Activated CD4-positive, alpha-beta T cell treated with anti-CD3 and anti-CD28 coated beads, Interleukin-2, amount 50 U/mL, for 48 hours (primary cell): ENCODE results near the gene FBLN7.

Experiments used
- DNase-seq, 2 experiments: peaks; one replicate each; pipeline ENCODE4 v3.0.0-alpha.2; 2020

Gene FBLN7

DNA sequence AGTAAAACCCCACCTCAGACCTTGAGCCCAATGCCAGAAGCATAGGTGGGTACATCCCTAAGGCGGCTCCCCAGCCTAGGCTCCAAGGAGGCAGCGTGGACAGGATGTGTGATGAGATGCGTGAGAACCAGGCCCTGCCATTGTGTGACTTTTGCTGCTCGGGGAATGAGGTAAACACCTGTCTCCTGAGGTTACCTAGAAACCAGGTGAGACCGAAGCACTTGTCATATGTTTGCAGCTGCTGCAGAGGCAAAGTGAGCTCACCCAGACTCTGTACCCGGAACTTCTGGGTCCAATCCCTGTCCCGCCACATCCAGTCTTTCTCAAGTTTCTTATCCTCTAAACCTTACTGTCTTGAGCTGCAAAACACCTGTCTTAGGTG is 3.4 kb downstream of the FBLN7 start:
- DNase-seq, result no peak

DNA sequence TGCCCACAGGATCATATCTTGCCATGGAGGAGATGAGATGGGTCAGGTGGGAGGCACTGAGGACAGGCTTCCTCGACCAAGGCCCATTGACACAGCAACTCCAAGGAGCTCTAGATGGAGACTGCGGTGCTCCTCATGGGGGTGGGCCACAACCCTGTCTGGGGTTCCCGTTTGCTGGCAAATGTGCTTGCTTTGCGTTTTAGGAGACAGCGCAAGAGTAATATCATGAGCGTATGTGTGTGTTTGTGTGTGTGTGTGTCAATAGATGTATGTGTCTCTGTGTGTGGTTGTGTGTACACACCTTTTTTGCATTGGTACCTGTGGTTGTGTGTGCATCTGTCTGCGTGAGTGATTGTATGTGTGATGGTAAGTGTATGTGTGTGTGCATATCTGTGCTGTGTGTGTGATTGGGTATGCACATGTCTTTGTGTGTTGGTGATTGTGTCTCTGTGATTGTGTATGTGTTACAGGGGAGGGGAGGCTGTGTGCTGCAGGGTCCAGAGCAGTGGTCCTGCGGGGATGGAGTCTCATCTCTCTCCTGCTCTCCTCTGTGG is 4.4 kb downstream of the FBLN7 start:
- no peak for DNase-seq

DNA sequence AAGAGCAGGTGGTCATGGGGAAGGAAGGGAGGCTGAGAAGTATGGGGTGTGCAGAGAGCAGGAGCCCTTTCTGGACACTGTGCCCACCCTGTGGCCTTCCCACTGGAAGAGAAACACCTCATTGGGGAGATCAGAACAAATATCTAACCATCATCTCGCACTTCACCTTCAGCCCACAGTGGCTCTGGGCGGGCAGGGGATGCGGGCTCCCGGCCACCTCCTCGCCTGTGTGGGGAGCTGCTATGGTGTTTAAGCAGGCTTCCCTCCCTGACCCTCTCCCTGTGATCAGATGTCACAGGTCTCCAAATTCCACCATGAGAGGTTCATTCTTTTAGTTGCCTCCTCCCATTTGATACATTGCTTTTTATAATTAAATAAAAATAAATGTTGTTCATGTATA is 5.0 kb downstream of the FBLN7 start:
- peak in 1 of 2 experiments; percentile 0 for DNase-seq

DNA sequence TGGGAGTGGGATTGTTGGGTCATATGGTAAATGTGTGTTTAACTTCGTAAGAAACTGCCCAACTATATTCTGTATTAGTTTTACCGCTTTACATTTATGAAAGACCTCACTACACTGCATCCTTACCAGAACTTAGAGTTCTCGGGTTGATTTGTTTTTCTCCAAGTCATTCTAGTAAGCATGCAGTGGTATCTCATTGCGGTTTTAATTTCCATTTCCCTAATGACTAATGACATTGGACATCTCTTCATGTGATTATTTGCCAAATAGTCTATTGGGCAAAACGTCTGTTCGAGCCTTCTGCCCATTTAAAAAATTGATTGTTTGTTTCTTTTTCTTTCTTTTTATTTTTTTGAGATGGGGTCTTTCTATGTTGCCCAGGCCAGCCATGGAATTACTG is 6.8 kb downstream of the FBLN7 start:
- DNase-seq, result no peak

DNA sequence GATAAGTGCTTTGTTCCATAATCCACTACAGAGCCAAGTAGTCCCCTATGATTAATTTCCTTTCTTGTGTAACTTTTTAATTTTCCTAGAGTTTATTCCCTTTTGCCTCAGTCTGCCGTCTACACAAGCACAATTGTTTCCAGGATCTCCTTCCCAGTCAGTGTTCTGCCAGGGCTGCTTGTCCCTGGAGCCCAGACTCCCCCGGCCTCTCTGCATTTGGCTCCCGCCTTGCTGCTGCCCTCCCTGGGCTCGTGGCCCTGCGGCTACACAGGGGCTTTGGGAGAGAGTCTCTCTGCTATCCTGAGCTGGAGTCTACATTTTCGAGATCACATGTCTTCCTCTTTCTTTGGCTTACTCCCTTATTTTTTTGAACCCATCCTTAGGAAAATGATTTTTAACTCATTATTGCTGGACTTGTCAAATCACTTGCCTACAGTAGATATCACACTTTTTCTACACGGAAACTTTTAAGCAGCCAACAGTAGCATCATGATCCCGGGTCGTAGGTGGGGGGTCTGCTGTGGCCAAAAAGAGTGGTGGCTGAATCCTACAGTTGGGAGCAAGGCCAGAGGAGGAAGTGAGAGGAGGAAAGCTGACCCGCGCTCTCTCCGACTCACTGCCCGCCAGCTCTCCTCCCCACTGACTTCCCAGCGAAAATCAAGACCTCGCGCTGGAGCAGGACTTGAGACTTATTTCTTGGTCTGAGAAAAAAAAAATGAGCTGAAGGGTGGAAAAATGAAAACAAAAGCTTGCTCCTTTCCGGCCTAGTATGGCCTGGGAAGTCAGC is 9.4 kb downstream of the FBLN7 start:
- no peak for DNase-seq

DNA sequence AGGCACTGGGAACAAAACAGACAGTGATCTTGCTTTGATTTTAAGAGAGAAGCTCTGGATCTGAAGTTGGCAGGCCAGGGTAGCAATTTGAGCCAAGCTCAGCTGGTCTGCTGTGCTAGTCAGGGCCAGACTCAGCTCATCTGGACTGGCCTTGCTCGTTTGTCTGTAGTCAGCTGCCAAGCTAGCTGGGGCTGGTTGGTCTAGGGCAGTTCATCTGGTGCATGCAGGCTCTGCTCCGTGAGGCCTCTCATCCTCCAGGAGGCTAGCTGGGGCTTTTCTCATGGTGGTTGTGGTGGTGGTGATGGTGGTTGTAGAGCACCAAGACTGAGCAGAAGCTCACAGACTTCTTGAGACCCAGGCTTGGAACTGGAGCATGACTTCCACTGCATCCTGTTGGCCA is 10.3 kb downstream of the FBLN7 start:
- no peak for DNase-seq

DNA sequence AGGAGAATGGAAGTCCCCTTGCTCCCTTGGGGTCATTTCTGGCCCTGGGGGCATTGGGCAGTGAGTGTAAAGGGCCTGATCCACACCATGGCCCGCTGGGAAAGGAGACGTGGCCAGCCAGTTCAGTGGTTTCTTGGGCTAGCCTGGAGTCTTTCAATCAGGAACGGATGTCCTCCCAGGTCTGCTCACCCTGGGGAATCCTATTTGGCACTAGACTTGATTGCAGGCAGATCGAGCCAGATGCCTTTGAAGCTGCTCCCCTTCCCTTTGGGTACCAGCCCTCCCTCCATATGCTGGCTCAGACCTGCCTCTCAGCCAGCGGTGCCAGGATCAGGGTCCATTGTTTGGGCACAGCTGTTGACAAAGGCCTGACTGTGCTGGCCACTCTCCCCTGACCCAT is 11.0 kb downstream of the FBLN7 start:
- peak in 1 of 2 experiments; percentile 0 for DNase-seq

DNA sequence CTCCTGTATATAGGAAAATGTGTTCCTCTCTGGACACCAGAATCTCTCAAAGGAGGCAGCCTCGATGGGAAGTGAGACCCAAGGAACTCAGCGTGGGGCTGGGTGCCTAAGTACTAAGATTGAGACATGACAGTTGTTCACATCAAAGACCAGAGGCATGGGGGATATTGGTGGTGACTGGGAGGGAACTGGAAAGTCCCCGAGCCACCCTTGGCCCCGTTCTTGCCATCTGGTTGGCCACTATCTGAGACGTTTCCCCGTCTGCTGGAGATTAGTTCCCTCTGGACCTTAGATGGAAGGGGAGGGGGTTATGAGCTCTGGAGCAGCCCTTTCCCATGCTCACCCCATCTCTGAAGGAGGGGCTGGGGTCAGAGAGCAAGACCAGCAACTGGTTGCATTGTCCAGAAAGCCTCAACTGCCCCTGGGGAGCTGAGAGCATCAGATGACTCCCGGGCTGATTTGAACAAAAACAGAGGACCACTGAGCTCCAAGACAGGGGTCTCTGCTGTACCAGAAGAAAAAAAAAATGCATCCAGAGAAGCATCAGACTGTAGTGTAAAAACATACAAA is 11.8 kb downstream of the FBLN7 start:
- peak in 1 of 2 experiments; percentile 1 for DNase-seq

DNA sequence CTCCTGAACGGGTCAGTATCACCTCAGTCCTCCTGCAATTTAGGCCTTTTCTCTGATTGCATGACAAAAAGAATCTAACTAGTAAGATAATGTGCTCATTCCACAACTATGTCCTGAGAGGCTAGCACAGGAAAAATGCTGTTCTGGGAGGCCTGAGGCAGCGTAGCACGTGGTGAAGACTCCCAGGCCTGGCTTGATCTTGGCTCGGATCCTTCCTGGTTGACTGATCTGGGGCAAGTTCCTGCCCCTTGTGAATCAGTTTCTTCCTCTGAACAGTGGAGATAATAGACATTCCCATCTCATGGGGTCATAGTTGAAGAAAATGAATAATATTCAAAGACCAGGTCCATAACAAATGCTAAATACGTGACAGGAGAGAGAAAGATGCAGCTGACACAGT is 12.3 kb downstream of the FBLN7 start:
- DNase-seq, result peak in 1 of 2 experiments; percentile 0

DNA sequence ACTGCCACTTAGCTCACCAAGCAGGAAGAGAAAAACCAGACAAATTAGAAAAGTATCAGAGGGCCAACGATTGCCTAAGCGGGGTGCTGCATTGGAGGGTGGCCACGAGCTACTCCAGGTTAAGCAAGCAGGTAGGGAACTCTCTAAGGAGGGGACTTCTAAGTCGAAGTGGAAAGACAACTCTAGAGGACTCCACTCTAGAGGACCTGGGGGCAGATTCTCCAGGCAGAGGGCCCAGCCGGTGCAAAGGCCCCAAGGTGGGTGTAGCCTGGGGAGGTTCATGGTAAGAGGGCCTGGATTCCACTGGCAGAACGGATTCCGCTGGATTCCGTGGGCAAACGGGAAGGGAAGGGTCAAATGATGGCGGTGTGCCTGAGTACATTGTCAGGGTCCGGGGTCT is 12.7 kb downstream of the FBLN7 start:
- no peak for DNase-seq

DNA sequence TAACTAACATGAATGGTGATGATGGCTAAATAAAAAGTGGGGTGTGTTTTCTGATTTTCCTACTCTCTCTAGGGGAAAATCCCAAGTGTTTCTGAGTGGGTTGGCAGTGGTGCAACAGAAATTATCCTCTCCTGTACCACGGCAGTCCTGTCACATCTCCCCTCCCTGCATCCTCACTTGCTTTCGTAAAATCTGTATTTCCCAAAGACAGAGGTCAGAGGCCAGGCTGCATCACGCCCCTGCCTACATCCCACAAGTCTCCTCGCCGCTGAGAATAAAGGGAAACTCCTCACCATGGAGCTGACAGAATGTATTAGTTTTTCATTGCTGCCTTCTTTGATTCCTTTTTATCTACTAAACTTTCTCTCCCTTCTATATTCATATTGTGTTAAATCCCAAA is 13.1 kb downstream of the FBLN7 start:
- DNase-seq, result no peak

DNA sequence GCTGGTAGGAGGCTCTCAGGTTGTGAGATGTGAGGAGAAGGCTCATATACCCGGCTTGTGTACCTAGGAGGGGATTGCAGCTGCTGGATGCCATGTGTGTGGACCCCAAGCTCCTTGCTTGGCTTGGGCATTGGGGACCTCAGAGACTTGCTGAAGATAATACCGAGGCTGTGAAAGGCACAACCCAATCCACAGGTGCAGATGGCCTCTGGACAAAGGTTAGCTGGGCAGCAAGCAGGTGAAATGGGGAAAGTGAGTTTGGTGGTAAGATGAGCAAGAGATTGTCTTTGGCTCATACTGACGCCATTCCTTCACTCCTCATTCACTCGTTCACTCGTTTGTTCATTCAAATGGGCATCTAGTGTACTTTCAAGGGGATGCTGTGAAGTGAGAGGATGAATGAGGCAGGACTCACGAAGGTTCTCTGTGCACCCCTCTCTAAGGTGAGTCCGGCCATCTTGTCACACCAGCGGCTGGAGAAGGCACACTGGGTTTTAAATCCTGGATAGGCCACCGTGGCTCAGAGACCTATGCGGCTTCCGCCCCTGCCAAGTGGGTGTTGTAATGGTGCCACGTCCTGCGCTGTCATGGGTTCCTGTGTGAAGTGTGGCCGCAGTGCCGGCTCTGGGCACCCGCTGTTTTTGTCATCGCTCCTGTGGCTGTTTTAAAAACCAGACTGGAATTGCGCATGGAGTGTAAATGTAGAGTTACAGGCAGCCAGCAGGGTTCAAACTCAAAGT is 13.7 kb downstream of the FBLN7 start:
- DNase-seq, result peak in 1 of 2 experiments; percentile 1

DNA sequence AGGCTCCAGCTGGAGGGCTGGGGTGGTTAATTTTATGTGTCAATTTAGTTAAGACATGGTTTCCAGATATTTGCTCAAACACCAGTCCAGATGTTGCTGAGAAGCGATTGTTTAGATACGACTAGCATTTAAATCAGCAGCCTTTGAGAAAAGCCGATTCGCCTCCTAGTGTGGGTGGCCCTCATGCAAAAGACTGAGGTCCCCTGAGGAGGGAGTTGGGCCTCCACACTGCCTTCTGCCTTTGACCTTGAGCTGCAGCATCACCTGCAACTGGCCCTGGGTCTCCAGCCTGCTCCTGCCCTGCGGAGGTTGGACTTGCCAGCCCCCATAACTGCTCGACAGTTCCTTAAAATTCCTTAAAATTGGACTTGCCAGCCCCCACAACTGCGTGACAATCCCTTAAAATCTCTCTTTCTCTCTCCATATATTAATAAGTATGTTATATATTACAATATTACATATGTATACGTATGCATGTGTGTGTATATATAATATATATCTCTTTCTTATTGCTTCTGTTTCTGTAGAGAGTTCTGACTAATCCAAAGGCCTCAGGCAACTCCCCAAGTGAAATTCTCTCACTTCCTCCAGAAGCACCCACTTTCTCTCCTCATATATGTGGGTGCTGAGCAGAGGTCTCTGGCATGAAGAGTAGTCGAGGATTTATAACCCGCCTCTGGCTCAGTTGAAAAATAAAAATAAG is 14.4 kb downstream of the FBLN7 start:
- DNase-seq, result peak in 1 of 2 experiments; percentile 1

DNA sequence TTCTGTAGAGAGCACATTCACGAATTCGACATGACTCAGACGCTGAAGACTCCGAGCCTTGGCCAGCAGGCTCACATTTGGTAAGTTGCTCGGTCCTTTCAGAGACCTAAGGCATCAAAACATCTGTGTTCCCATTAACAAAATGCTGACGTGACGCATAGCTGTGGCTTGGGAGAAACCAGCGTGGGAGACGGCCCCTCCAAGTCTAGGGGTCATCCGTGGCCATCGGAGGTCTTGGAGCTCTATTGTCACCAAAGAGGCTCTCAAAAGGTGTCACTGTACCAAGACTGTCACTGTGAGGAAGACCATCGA is 14.9 kb downstream of the FBLN7 start:
- DNase-seq, result no peak

DNA sequence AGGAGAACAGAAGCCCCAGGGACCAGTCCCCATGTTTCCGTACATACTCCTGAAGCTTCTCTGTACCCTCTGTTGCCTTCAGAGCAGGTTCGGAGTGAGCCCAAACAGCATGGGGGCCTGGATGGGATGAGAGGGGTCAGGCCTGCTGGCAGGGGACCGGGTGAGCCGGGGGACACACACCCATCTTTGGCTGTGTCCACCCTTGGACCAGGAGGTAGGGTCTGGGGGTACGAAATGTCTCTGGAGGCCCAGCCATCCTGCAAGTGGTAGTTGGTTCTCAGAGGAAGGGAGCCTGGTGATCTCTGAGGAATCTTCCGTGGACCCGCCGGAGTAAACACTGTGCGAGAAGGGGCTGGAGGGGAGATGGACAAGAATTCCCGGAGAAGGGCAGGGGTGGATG is 15.3 kb downstream of the FBLN7 start:
- DNase-seq, result no peak

DNA sequence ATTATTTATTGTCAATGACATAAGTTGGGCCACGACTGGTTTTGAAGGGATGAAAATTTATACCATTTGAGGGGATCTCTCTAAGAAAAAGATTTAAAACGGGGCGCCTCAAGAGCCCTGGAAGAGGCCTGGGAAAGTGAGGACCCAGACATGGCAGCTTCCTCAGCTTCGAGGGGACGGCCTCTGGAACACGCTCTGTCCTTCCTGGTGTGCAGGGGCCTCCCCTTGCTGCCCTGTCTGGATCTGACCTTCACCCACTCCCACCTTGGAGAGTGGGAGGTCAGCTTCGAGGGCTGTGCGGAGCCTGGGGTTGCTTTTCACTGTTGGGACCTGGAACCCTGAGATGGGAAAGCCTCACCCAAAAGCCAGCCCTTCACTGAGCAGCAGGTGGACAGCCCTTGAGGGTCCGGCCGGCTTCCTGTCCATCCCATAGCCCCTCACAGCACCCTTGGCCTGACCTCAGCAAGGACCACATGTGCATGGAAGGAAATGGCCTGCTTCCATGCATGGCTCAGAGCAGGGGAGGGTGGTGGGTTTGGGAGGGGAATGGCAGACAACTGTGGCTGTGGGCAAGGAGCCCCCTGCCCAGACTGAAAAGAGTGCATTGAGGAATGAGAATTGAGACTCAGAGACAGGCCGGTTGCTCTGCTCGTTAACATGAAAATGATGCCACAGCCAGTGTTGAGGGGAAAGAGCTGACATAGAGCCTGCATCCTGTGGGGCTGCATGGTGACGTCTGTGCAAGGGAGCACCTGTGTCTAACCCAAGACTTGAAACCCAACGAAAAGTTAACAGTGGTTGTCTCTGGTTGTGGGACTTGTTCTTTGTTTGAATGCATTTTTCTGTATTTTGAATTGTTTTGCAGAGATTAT is 16.3 kb downstream of the FBLN7 start:
- peak in 1 of 2 experiments; percentile 19 for DNase-seq

DNA sequence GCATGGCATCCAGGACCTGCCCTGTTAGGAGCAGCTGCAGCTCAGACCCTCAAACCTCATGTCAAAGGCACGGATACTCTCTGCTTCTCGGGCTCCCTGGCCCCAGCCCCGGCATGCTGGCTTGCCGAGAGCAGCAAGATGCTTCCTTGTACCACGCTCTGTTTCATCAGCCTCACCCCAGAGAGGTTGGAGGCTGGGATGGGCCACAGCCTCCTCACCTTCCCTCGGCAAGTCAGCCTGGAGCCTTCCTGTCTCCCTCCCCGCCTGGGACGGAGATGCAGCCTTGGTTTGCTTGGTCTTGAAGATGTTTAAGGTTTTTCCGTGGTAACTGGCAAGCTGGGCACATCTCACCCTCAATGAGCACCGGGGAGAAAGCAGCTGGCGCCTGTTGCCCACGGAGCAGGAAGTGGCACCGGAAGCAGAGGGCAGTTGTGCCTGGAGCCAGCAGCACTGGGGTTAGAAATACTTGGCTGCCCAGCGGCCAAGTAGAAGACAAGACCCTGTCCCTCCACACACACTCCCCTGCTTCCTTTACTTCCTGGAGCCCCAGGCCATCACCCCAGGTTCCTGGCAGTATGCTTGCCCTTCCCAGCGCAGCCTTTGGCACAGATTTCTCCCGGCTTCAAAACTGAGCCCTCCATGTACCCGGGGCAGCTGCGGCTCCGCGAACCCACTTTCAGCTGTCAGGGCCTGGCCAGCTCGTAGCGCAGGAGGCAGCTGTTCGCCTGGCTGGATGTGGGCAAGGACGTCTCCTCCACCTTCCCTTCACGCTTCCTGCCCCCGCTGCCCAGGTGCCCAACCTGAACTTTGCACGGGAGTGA is 17.4 kb downstream of the FBLN7 start:
- peak; percentile 46 to 50 for DNase-seq

DNA sequence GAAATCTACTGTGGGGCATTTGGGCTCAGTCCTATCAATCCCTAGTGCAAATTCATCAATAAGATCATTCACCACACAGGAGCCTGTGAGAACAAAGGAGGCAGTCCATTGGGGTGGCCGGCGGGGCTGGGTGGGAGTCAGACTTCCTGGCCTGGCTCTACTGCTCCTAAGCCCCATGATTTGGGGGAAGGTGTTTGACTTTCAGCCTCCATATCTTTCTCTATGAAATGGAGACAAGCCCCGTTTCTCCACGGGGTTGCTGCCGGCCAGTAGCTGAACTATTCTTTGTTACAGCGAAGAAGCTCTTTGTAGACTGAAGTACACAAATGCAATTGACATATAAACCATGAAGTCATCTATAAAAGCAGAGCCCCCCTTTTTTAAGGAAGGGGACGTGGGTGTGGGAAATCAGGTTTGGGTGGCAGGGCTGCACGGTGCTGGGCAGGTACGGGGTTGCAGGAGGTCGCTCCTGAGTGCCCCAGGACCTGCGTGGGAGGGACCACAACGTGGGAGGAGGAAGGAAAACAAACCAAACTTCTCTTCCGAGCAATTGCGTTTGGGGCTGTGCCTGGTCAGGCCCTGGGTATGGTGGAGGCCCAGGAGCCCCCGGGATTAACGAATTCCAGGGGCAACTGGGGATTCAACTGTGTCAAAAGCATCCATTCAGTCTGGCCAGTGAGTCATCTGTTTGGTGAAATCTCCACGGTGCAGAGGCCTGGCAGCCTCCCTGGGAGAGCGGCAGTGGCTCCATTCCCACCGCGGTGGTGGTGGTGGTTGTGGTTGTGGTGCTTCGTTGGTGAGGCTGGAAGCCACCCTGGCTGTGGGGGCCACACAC is 18.2 kb downstream of the FBLN7 start:
- peak; percentile 63 to 70 for DNase-seq

DNA sequence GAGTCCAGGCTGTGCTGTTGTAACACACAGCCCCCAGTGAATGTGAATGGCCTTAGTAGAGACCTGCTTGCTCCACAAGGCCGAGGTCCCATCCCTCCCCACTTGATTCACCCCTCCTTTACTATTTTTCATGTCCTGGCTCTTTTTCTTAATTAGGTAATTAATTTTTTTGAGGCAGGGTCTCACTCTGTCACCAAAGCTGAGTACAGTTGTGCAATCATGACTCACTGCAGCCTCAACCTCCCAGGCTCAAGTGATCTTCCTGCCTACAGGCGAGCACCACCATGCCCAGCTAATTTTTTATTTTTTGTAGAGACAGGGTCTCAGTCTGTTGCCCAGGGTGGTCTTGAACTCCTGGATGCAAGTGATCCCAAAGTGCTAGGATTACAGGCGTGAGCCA is 19.3 kb downstream of the FBLN7 start:
- no peak for DNase-seq

DNA sequence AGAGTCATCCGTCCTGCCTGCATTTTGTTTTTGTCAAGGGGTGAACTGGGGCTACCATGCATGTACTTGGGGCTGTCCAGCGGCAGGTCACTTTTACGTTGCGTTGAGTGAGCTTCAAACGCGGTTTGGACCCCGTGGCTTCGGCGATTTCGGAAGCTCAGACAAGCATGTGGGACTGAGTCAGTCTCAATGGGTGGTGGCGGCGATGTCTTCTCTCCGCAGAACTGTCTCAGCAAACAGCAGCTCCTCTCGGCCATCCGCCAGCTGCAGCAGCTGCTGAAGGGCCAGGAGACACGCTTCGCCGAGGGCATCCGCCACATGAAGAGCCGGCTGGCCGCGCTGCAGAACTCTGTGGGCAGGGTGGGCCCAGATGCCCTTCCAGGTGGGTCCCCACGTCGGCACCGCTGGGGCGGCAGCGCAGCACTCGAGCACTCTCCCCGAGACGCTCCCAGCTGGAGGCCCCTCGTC is 21.3 kb downstream of the FBLN7 start:
- no peak for DNase-seq
